ENCODE measurements around the gene JAK1.

JAK1 gene

GRCh38 chr1:64847666-64848065 lies 118.7 kb downstream of the JAK1 start:
- no peak overlapping the region for H2BK12ac ChIP-seq (ENCODE audit: low read length)
- no peak overlapping the region for H2BK120ac ChIP-seq (ENCODE audit: insufficient read depth, low read length, poor library complexity)
- no peaks in the 10 kb centered on the region for H3K79me2 ChIP-seq (ENCODE audit: control insufficient read depth, insufficient read depth, low read length, poor library complexity)
- peaks cover 40 to 60% of the 10 kb centered on the region in 2 experiments for H3K36me3 ChIP-seq (ENCODE audit: control insufficient read depth in 1 of 2, insufficient read depth in 2 of 2, low read length in 2 of 2)
- no peak overlapping the region for H2AK5ac ChIP-seq (ENCODE audit: low read length)
- H3K79me1 ChIP-seq (ENCODE audit: low read length), result no peaks in the 10 kb centered on the region
- H3K9ac ChIP-seq (ENCODE audit: low read length), result no peak overlapping the region
- no peak overlapping the region for H3K4ac ChIP-seq (ENCODE audit: low read depth, low read length)
- no peaks in the 10 kb centered on the region for H3K4me1 ChIP-seq (ENCODE audit: control insufficient read depth in 1 of 2, insufficient read depth in 2 of 2, low read length in 2 of 2)
- H3K9me3 ChIP-seq (ENCODE audit: insufficient read depth, low read depth, low read length), result peaks cover 2% of the 10 kb centered on the region
- H3K23ac ChIP-seq (ENCODE audit: low read length), result no peak overlapping the region
- H3K4me2 ChIP-seq (ENCODE audit: low read length), result no peak overlapping the region
- no peak overlapping the region for H4K8ac ChIP-seq (ENCODE audit: low read depth, low read length)
- no peak overlapping the region for H3K4me3 ChIP-seq (ENCODE audit: low read depth, low read length)
- no peak for DNase-seq
- H2AFZ ChIP-seq (ENCODE audit: insufficient read depth, low read length, poor library complexity), result no peak overlapping the region
- no peak overlapping the region for H3K27ac ChIP-seq (ENCODE audit: low read depth, low read length)
- H3K27me3 ChIP-seq (ENCODE audit: insufficient read depth, low read length), result no peaks in the 10 kb centered on the region
- H4K91ac ChIP-seq (ENCODE audit: low read depth, low read length), result no peak overlapping the region
- H3K14ac ChIP-seq (ENCODE audit: low read length), result no peak overlapping the region
- no CpG with 5 or more reads among the region's 4 CpGs for WGBS (ENCODE audit: extremely low coverage, insufficient coverage, insufficient read length)
- no peak overlapping the region for H4K12ac ChIP-seq (ENCODE audit: low read depth, low read length)
- H3K18ac ChIP-seq (ENCODE audit: low read length), result no peak overlapping the region
- H2BK5ac ChIP-seq (ENCODE audit: low read depth, low read length, poor library complexity), result no peak overlapping the region

GRCh38 chr1:64846573-64847430 lies 119.5 kb downstream of the JAK1 start:
- Histone ChIP-seq H3K9me3 (ENCODE audit: insufficient read depth, low read depth, low read length) (peaks cover 2% of the 10 kb centered on the region), H4K91ac (ENCODE audit: low read depth, low read length) (no peak overlapping the region), H3K14ac (ENCODE audit: low read length) (no peak overlapping the region), H3K79me2 (ENCODE audit: control insufficient read depth, insufficient read depth, low read length, poor library complexity) (no peaks in the 10 kb centered on the region), H2AK5ac (ENCODE audit: low read length) (no peak overlapping the region), H3K79me1 (ENCODE audit: low read length) (no peaks in the 10 kb centered on the region), H2BK5ac (ENCODE audit: low read depth, low read length, poor library complexity) (no peak overlapping the region), H2AFZ (ENCODE audit: insufficient read depth, low read length, poor library complexity) (no peak overlapping the region), H4K12ac (ENCODE audit: low read depth, low read length) (no peak overlapping the region), H3K18ac (ENCODE audit: low read length) (no peak overlapping the region), H3K27me3 (ENCODE audit: insufficient read depth, low read length) (no peaks in the 10 kb centered on the region), H3K27ac (ENCODE audit: low read depth, low read length) (no peak overlapping the region), H3K36me3 (ENCODE audit: control insufficient read depth in 1 of 2, insufficient read depth in 2 of 2, low read length in 2 of 2) (peaks cover 35 to 60% of the 10 kb centered on the region in 2 experiments), H3K23ac (ENCODE audit: low read length) (no peak overlapping the region), H3K4ac (ENCODE audit: low read depth, low read length) (no peak overlapping the region), H2BK120ac (ENCODE audit: insufficient read depth, low read length, poor library complexity) (no peak overlapping the region), H3K9ac (ENCODE audit: low read length) (no peak overlapping the region), H2BK12ac (ENCODE audit: low read length) (no peak overlapping the region), H3K4me2 (ENCODE audit: low read length) (no peak overlapping the region), H3K4me3 (ENCODE audit: low read depth, low read length) (peak overlapping the region; percentile 40), H4K8ac (ENCODE audit: low read depth, low read length) (no peak overlapping the region), H3K4me1 (ENCODE audit: control insufficient read depth in 1 of 2, insufficient read depth in 2 of 2, low read length in 2 of 2) (no peaks in the 10 kb centered on the region)
- no peak for DNase-seq
- no CpG with 5 or more reads among the region's 10 CpGs for WGBS (ENCODE audit: extremely low coverage, insufficient coverage, insufficient read length)

DNA sequence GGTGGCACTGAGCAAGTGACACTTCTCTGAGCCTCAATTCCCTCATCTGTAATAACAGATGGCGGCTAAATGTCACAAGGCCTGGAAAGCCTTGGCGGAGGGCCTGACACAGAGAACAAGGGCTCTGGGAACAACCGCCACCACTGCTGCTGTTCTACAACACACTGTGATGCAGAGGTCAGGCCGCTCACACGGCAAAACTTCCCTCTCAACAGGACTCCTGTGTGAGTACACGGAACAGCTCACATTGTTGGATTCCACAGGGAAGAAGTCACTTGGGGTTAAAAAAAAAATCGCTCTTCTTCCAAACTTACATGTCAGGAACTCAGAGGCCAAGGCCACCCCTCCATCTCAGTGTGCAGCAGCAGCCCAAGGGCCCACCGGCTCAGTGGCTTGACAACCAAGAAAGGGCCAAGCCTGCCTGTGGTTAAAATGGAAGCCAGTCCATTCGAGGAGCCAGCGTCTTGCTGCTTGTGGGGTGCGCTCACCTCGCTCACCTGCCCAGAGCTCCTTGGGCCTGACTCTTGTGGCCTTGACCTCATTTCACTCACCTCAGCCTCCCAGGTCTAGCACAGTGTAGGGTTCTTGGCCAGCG lies 120.4 kb downstream of the JAK1 start:
- H3K4ac ChIP-seq (ENCODE audit: low read depth, low read length), result no peak overlapping the region
- no peak overlapping the region for H4K12ac ChIP-seq (ENCODE audit: low read depth, low read length)
- H3K27me3 ChIP-seq (ENCODE audit: insufficient read depth, low read length), result no peaks in the 10 kb centered on the region
- peaks cover 2% of the 10 kb centered on the region for H3K9me3 ChIP-seq (ENCODE audit: insufficient read depth, low read depth, low read length)
- no peak overlapping the region for H3K27ac ChIP-seq (ENCODE audit: low read depth, low read length)
- no peak overlapping the region for H2BK5ac ChIP-seq (ENCODE audit: low read depth, low read length, poor library complexity)
- no peak overlapping the region for H2BK12ac ChIP-seq (ENCODE audit: low read length)
- H3K23ac ChIP-seq (ENCODE audit: low read length), result no peak overlapping the region
- no peaks in the 10 kb centered on the region for H3K79me1 ChIP-seq (ENCODE audit: low read length)
- no peak overlapping the region for H4K8ac ChIP-seq (ENCODE audit: low read depth, low read length)
- H3K36me3 ChIP-seq (ENCODE audit: control insufficient read depth in 1 of 2, insufficient read depth in 2 of 2, low read length in 2 of 2), result peaks cover 38 to 66% of the 10 kb centered on the region in 2 experiments
- H3K14ac ChIP-seq (ENCODE audit: low read length), result no peak overlapping the region
- H2AK5ac ChIP-seq (ENCODE audit: low read length), result no peak overlapping the region
- no CpG with 5 or more reads among the region's 13 CpGs for WGBS (ENCODE audit: extremely low coverage, insufficient coverage, insufficient read length)
- no peaks in the 10 kb centered on the region for H3K79me2 ChIP-seq (ENCODE audit: control insufficient read depth, insufficient read depth, low read length, poor library complexity)
- H2AFZ ChIP-seq (ENCODE audit: insufficient read depth, low read length, poor library complexity), result no peak overlapping the region
- H3K4me2 ChIP-seq (ENCODE audit: low read length), result no peak overlapping the region
- H2BK120ac ChIP-seq (ENCODE audit: insufficient read depth, low read length, poor library complexity), result no peak overlapping the region
- H3K4me3 ChIP-seq (ENCODE audit: low read depth, low read length), result no peak overlapping the region
- no peaks in the 10 kb centered on the region for H3K4me1 ChIP-seq (ENCODE audit: control insufficient read depth in 1 of 2, insufficient read depth in 2 of 2, low read length in 2 of 2)
- H4K91ac ChIP-seq (ENCODE audit: low read depth, low read length), result no peak overlapping the region
- DNase-seq, result no peak
- H3K9ac ChIP-seq (ENCODE audit: low read length), result no peak overlapping the region
- no peak overlapping the region for H3K18ac ChIP-seq (ENCODE audit: low read length)

- Histone ChIP-seq H2AK5ac (ENCODE audit: low read length) (no peak overlapping the region), H3K9me3 (ENCODE audit: insufficient read depth, low read depth, low read length) (peaks cover 3% of the 10 kb centered on the region), H3K18ac (ENCODE audit: low read length) (no peak overlapping the region), H3K4ac (ENCODE audit: low read depth, low read length) (no peak overlapping the region), H3K23ac (ENCODE audit: low read length) (no peak overlapping the region), H4K8ac (ENCODE audit: low read depth, low read length) (no peak overlapping the region), H3K4me3 (ENCODE audit: low read depth, low read length) (no peak overlapping the region), H2BK5ac (ENCODE audit: low read depth, low read length, poor library complexity) (no peak overlapping the region), H4K12ac (ENCODE audit: low read depth, low read length) (no peak overlapping the region), H3K14ac (ENCODE audit: low read length) (no peak overlapping the region), H3K36me3 (ENCODE audit: control insufficient read depth in 1 of 2, insufficient read depth in 2 of 2, low read length in 2 of 2) (peaks cover 41 to 62% of the 10 kb centered on the region in 2 experiments), H3K27me3 (ENCODE audit: insufficient read depth, low read length) (no peaks in the 10 kb centered on the region), H3K9ac (ENCODE audit: low read length) (no peak overlapping the region), H2BK12ac (ENCODE audit: low read length) (no peak overlapping the region), H4K91ac (ENCODE audit: low read depth, low read length) (no peak overlapping the region), H3K27ac (ENCODE audit: low read depth, low read length) (no peak overlapping the region), H3K4me1 (ENCODE audit: control insufficient read depth in 1 of 2, insufficient read depth in 2 of 2, low read length in 2 of 2) (no peaks in the 10 kb centered on the region), H3K79me1 (ENCODE audit: low read length) (no peaks in the 10 kb centered on the region), H3K4me2 (ENCODE audit: low read length) (no peak overlapping the region), H2AFZ (ENCODE audit: insufficient read depth, low read length, poor library complexity) (no peak overlapping the region), H2BK120ac (ENCODE audit: insufficient read depth, low read length, poor library complexity) (no peak overlapping the region), H3K79me2 (ENCODE audit: control insufficient read depth, insufficient read depth, low read length, poor library complexity) (no peaks in the 10 kb centered on the region)
- no peak for DNase-seq
- WGBS (ENCODE audit: extremely low coverage, insufficient coverage, insufficient read length), result no CpG with 5 or more reads among the region's 7 CpGs
Observed at GRCh38 chr1:64844609-64845008, 121.7 kb downstream of the JAK1 start.

Measured in trophoblast cell (in vitro differentiated cells and primary cell).